ENCODE results near the gene FAM222A.

FAM222A gene

GRCh38 chr12:109720152-109720856 lies 6.7 kb downstream of the FAM222A start:
- Histone ChIP-seq H3K4me2 (ENCODE audit: insufficient read depth, low read length, poor library complexity, severe bottlenecking) (peak overlapping the region; percentile 60), H3K4me3 (ENCODE audit: low read length in 2 of 2) (no peak overlapping the region), H2BK15ac (ENCODE audit: low read length) (peak overlapping the region; percentile 26), H3K23ac (ENCODE audit: low read depth, low read length, poor library complexity) (no peak overlapping the region), H2AFZ (ENCODE audit: low read length) (no peak overlapping the region), H3K18ac (ENCODE audit: low read length) (peak overlapping the region; percentile 90), H3K36me3 (replicated peaks in 1 of 2; ENCODE audit: control insufficient read depth in 2 of 2, insufficient read depth in 2 of 2, low read length in 2 of 2) (no peaks in the 10 kb centered on the region), H2BK12ac (ENCODE audit: low read length) (peak overlapping the region; percentile 11), H3K4me1 (ENCODE audit: control insufficient read depth in 2 of 2, insufficient read depth in 1 of 2, low read depth in 1 of 2, low read length in 2 of 2) (peaks cover 48 to 70% of the 10 kb centered on the region in 2 donors), H2BK120ac (ENCODE audit: low read depth, low read length) (no peak overlapping the region), H3K27ac (replicated peaks; ENCODE audit: low read length) (peak overlapping the region; percentile 35), H4K8ac (ENCODE audit: low read depth, low read length) (no peak overlapping the region), H3K27me3 (ENCODE audit: control insufficient read depth in 3 of 3, insufficient read depth in 3 of 3, low read depth in 1 of 3, low read length in 3 of 3) (peaks cover 0 to 68% (median 2%) of the 10 kb centered on the region in 3 experiments), H2AK5ac (ENCODE audit: low read depth, low read length) (peak overlapping the region; percentile 9), H4K91ac (ENCODE audit: low read depth, low read length, poor library complexity) (no peak overlapping the region), H3K9me3 (replicated peaks in 1 of 2; ENCODE audit: control insufficient read depth in 2 of 2, insufficient read depth in 1 of 2, low read depth in 1 of 2, low read length in 2 of 2) (no peaks in the 10 kb centered on the region), H3K4ac (ENCODE audit: low read length) (no peak overlapping the region), H2BK5ac (ENCODE audit: low read length) (no peak overlapping the region), H3K79me1 (ENCODE audit: low read depth, low read length) (peaks cover 9% of the 10 kb centered on the region), H3K9ac (ENCODE audit: low read depth, low read length, poor library complexity) (no peak overlapping the region), H3K14ac (ENCODE audit: low read length) (no peak overlapping the region)
- WGBS, 2 donors (ENCODE audit: extremely low coverage in 2 of 2, insufficient read length in 2 of 2, insufficient replicate concordance in 1 of 2) = no CpG with 5 or more reads among the region's 12 CpGs
- DNase-seq (ENCODE audit: low spot score) = peak; percentile 85

GRCh38 chr12:109720857-109721189 lies 7.2 kb downstream of the FAM222A start:
- H3K9me3 ChIP-seq (replicated peaks in 1 of 2; ENCODE audit: control insufficient read depth in 2 of 2, insufficient read depth in 1 of 2, low read depth in 1 of 2, low read length in 2 of 2) = no peaks in the 10 kb centered on the region
- peaks cover 9% of the 10 kb centered on the region for H3K79me1 ChIP-seq (ENCODE audit: low read depth, low read length)
- H3K36me3 ChIP-seq (replicated peaks in 1 of 2; ENCODE audit: control insufficient read depth in 2 of 2, insufficient read depth in 2 of 2, low read length in 2 of 2) = no peaks in the 10 kb centered on the region
- DNase-seq (ENCODE audit: low spot score) = no peak
- no peak overlapping the region for H3K4me2 ChIP-seq (ENCODE audit: insufficient read depth, low read length, poor library complexity, severe bottlenecking)
- no peak overlapping the region for H3K4me3 ChIP-seq (ENCODE audit: low read length in 2 of 2)
- H2AK5ac ChIP-seq (ENCODE audit: low read depth, low read length) = peak overlapping the region; percentile 24
- H3K27me3 ChIP-seq (ENCODE audit: control insufficient read depth in 3 of 3, insufficient read depth in 3 of 3, low read depth in 1 of 3, low read length in 3 of 3) = peaks cover 0 to 65% (median 2%) of the 10 kb centered on the region in 3 experiments
- no peak overlapping the region for H3K23ac ChIP-seq (ENCODE audit: low read depth, low read length, poor library complexity)
- H2BK120ac ChIP-seq (ENCODE audit: low read depth, low read length) = no peak overlapping the region
- peak overlapping the region; percentile 11 for H2BK12ac ChIP-seq (ENCODE audit: low read length)
- H3K9ac ChIP-seq (ENCODE audit: low read depth, low read length, poor library complexity) = no peak overlapping the region
- no peak overlapping the region for H3K14ac ChIP-seq (ENCODE audit: low read length)
- peak overlapping the region; percentile 16 for H3K18ac ChIP-seq (ENCODE audit: low read length)
- H3K4me1 ChIP-seq (ENCODE audit: control insufficient read depth in 2 of 2, insufficient read depth in 1 of 2, low read depth in 1 of 2, low read length in 2 of 2) = peaks cover 49 to 69% of the 10 kb centered on the region in 2 donors
- no CpG with 5 or more reads among the region's 1 CpG for WGBS, 2 donors (ENCODE audit: extremely low coverage in 2 of 2, insufficient read length in 2 of 2, insufficient replicate concordance in 1 of 2)
- no peak overlapping the region for H2BK5ac ChIP-seq (ENCODE audit: low read length)
- H2AFZ ChIP-seq (ENCODE audit: low read length) = no peak overlapping the region
- H4K8ac ChIP-seq (ENCODE audit: low read depth, low read length) = no peak overlapping the region
- H4K91ac ChIP-seq (ENCODE audit: low read depth, low read length, poor library complexity) = no peak overlapping the region
- H3K4ac ChIP-seq (ENCODE audit: low read length) = no peak overlapping the region
- H2BK15ac ChIP-seq (ENCODE audit: low read length) = peak overlapping the region; percentile 26
- H3K27ac ChIP-seq (replicated peaks; ENCODE audit: low read length) = no peak overlapping the region

- Histone ChIP-seq H3K79me1 (ENCODE audit: low read depth, low read length) (peaks cover 12% of the 10 kb centered on the region), H3K4me1 (ENCODE audit: control insufficient read depth in 2 of 2, insufficient read depth in 1 of 2, low read depth in 1 of 2, low read length in 2 of 2) (peaks cover 49 to 68% of the 10 kb centered on the region in 2 donors), H3K9ac (ENCODE audit: low read depth, low read length, poor library complexity) (peak overlapping the region; percentile 15), H4K8ac (ENCODE audit: low read depth, low read length) (no peak overlapping the region), H3K23ac (ENCODE audit: low read depth, low read length, poor library complexity) (no peak overlapping the region), H3K27ac (replicated peaks; ENCODE audit: low read length) (no peak overlapping the region), H3K18ac (ENCODE audit: low read length) (peak overlapping the region; percentile 13), H3K4me3 (ENCODE audit: low read length in 2 of 2) (no peak overlapping the region), H2AFZ (ENCODE audit: low read length) (no peak overlapping the region), H3K4ac (ENCODE audit: low read length) (no peak overlapping the region), H3K27me3 (ENCODE audit: control insufficient read depth in 3 of 3, insufficient read depth in 3 of 3, low read depth in 1 of 3, low read length in 3 of 3) (peaks cover 0 to 60% (median 2%) of the 10 kb centered on the region in 3 experiments), H2BK120ac (ENCODE audit: low read depth, low read length) (no peak overlapping the region), H3K4me2 (ENCODE audit: insufficient read depth, low read length, poor library complexity, severe bottlenecking) (no peak overlapping the region), H2BK12ac (ENCODE audit: low read length) (peak overlapping the region; percentile 58), H3K36me3 (replicated peaks in 1 of 2; ENCODE audit: control insufficient read depth in 2 of 2, insufficient read depth in 2 of 2, low read length in 2 of 2) (no peaks in the 10 kb centered on the region), H2AK5ac (ENCODE audit: low read depth, low read length) (peak overlapping the region; percentile 24), H4K91ac (ENCODE audit: low read depth, low read length, poor library complexity) (no peak overlapping the region), H2BK5ac (ENCODE audit: low read length) (no peak overlapping the region), H3K9me3 (replicated peaks in 1 of 2; ENCODE audit: control insufficient read depth in 2 of 2, insufficient read depth in 1 of 2, low read depth in 1 of 2, low read length in 2 of 2) (no peaks in the 10 kb centered on the region), H3K14ac (ENCODE audit: low read length) (no peak overlapping the region), H2BK15ac (ENCODE audit: low read length) (no peak overlapping the region)
- WGBS, 2 donors (ENCODE audit: extremely low coverage in 2 of 2, insufficient read length in 2 of 2, insufficient replicate concordance in 1 of 2) = no CpG with 5 or more reads among the region's 10 CpGs
- DNase-seq (ENCODE audit: low spot score) = no peak
Observed at GRCh38 chr12:109721276-109721675, 7.7 kb downstream of the FAM222A start.

- Histone ChIP-seq H2BK5ac (ENCODE audit: low read length) (no peak overlapping the region), H3K27ac (replicated peaks; ENCODE audit: low read length) (peak overlapping the region; percentile 45), H3K9ac (ENCODE audit: low read depth, low read length, poor library complexity) (no peak overlapping the region), H3K14ac (ENCODE audit: low read length) (peak overlapping the region; percentile 33), H2BK15ac (ENCODE audit: low read length) (no peak overlapping the region), H3K4me2 (ENCODE audit: insufficient read depth, low read length, poor library complexity, severe bottlenecking) (peak overlapping the region; percentile 35), H4K91ac (ENCODE audit: low read depth, low read length, poor library complexity) (no peak overlapping the region), H2AK5ac (ENCODE audit: low read depth, low read length) (peak overlapping the region; percentile 86), H3K4me3 (ENCODE audit: low read length in 2 of 2) (no peak overlapping the region), H3K23ac (ENCODE audit: low read depth, low read length, poor library complexity) (no peak overlapping the region), H3K4ac (ENCODE audit: low read length) (no peak overlapping the region), H3K18ac (ENCODE audit: low read length) (peak overlapping the region; percentile 78), H3K27me3 (ENCODE audit: control insufficient read depth in 3 of 3, insufficient read depth in 3 of 3, low read depth in 1 of 3, low read length in 3 of 3) (peaks cover 0 to 52% (median 2%) of the 10 kb centered on the region in 3 experiments), H2BK120ac (ENCODE audit: low read depth, low read length) (peak overlapping the region; percentile 7), H3K9me3 (replicated peaks in 1 of 2; ENCODE audit: control insufficient read depth in 2 of 2, insufficient read depth in 1 of 2, low read depth in 1 of 2, low read length in 2 of 2) (no peaks in the 10 kb centered on the region), H2AFZ (ENCODE audit: low read length) (no peak overlapping the region), H3K4me1 (ENCODE audit: control insufficient read depth in 2 of 2, insufficient read depth in 1 of 2, low read depth in 1 of 2, low read length in 2 of 2) (peaks cover 50 to 66% of the 10 kb centered on the region in 2 donors), H4K8ac (ENCODE audit: low read depth, low read length) (no peak overlapping the region), H3K79me1 (ENCODE audit: low read depth, low read length) (peaks cover 16% of the 10 kb centered on the region), H2BK12ac (ENCODE audit: low read length) (peak overlapping the region; percentile 48), H3K36me3 (replicated peaks in 1 of 2; ENCODE audit: control insufficient read depth in 2 of 2, insufficient read depth in 2 of 2, low read length in 2 of 2) (no peaks in the 10 kb centered on the region)
- WGBS, 2 donors (ENCODE audit: extremely low coverage in 2 of 2, insufficient read length in 2 of 2, insufficient replicate concordance in 1 of 2) = no CpG with 5 or more reads among the region's 6 CpGs
- DNase-seq (ENCODE audit: low spot score) = no peak
Observed at GRCh38 chr12:109722022-109722720, 8.5 kb downstream of the FAM222A start.
